Measurements from ENCODE around the gene SPAG5. TPM values are rescaled to one million over a fixed set of nuclear protein-coding genes. Genes with fewer than 3 reads are reported as not detected.

Gene SPAG5
- total and polyA plus RNA-seq, 9 of the 15 experiments (the other 6 are each of a cell fraction or from before 2014, with no cell fraction given): 94.4 to 286 (median 151) TPM

GRCh38 chr17:28571361-28572122 is 27.3 kb downstream of the SPAG5 start, which contains the start of gene PIGS (continued):
- no peak for TF ChIP-seq BDP1 (IDR thresholded peaks at IDR 0.05; ENCODE audit: insufficient read depth, insufficient read length)
- no peak for TF ChIP-seq BACH1 (tag; IDR thresholded peaks at IDR 0.05)
- no peak for TF ChIP-seq ZNF77 (CRISPR knock-in tag; IDR thresholded peaks at IDR 0.05)
- no peak for TF ChIP-seq BCL6 (CRISPR knock-in tag; IDR thresholded peaks at IDR 0.05)
- no peak for TF ChIP-seq XRCC3 (IDR thresholded peaks at IDR 0.05)
- TF ChIP-seq ZNF449 (CRISPR knock-in tag; IDR thresholded peaks at IDR 0.05): no peak
- no peak for TF ChIP-seq MAFF (IDR thresholded peaks at IDR 0.05; ENCODE audit: low read length)
- no peak for TF ChIP-seq GABPB2 (CRISPR knock-in tag; conservative IDR thresholded peaks at IDR 0.05)
- peak; percentile 63; the same call in 1 of the 2 replicates for TF ChIP-seq NFRKB (IDR thresholded peaks at IDR 0.05; ENCODE audit: low read depth)
- TF ChIP-seq MECOM (CRISPR knock-in tag; IDR thresholded peaks at IDR 0.05): no peak
- no peak; the same call in 1 of the 2 replicates for TF ChIP-seq ZBED1 (IDR thresholded peaks at IDR 0.05)
- no peak for TF ChIP-seq RBM34 (IDR thresholded peaks at IDR 0.05; ENCODE audit: borderline replicate concordance, insufficient read depth, low read length)
- TF ChIP-seq ZNF134 (CRISPR knock-in tag; conservative IDR thresholded peaks at IDR 0.05): no peak
- TF ChIP-seq FOSL1 (tag; conservative IDR thresholded peaks at IDR 0.05): no peak
- TF ChIP-seq ZBTB12 (CRISPR knock-in tag; IDR thresholded peaks at IDR 0.05): no peak
- TF ChIP-seq KDM2B (CRISPR knock-in tag; IDR thresholded peaks at IDR 0.05): no peak
- no peak for TF ChIP-seq ZNF717 (CRISPR knock-in tag; IDR thresholded peaks at IDR 0.05)
- TF ChIP-seq KLF10 (CRISPR knock-in tag; IDR thresholded peaks at IDR 0.05): no peak
- no peak for TF ChIP-seq FOXP4 (CRISPR knock-in tag; IDR thresholded peaks at IDR 0.05; ENCODE audit: borderline replicate concordance)
- TF ChIP-seq NR3C1 (CRISPR knock-in tag; IDR thresholded peaks at IDR 0.05): no peak
- no peak for TF ChIP-seq TFE3 (CRISPR knock-in tag; IDR thresholded peaks at IDR 0.05)
- no peak for TF ChIP-seq SLC30A9 (CRISPR knock-in tag; IDR thresholded peaks at IDR 0.05)
- no peak for TF ChIP-seq PHB (CRISPR knock-in tag; IDR thresholded peaks at IDR 0.05)
- TF ChIP-seq ARID3B (CRISPR knock-in tag; IDR thresholded peaks at IDR 0.05; ENCODE audit: borderline replicate concordance): no peak

Measured in K562 (cell line).